Upper lobe of left lung (tissue), 4 donors: Measurements from ENCODE around the gene WDR37.

Experiments used
- EP300 ChIP-seq, 4 donors: sonication (generic); formaldehyde crosslinking; IDR thresholded peaks; one replicate each; pipeline ENCODE4 v1.5.1; 2017; ENCODE audit warnings: antibody characterized with exemption in 4 of 4, control low read depth in 2 of 4
- POLR2A ChIP-seq, 4 donors: fragments of 450-650 bp; IDR thresholded peaks; one replicate each; pipeline ENCODE4 v1.5.1; 2016 to 2017; ENCODE audit warnings: antibody characterized with exemption in 4 of 4, mild to moderate bottlenecking in 2 of 4
- POLR2AphosphoS5 ChIP-seq, 2 donors: sonication (generic); formaldehyde crosslinking; IDR thresholded peaks; one replicate each; pipeline ENCODE4 v1.5.1; 2017; ENCODE audit warnings: antibody characterized with exemption in 2 of 2
- TF ChIP-seq, protein P1 (sequence below), 6 experiments: fragments of 450-650 bp in 4 of 6; fragments of 200-600 bp in 2 of 6; sonication (generic) in 2 of 6; IDR thresholded peaks; one replicate each; pipeline ENCODE4 v1.5.1; 2016 to 2019; ENCODE audit warnings: antibody characterized with exemption in 6 of 6

DNA sequence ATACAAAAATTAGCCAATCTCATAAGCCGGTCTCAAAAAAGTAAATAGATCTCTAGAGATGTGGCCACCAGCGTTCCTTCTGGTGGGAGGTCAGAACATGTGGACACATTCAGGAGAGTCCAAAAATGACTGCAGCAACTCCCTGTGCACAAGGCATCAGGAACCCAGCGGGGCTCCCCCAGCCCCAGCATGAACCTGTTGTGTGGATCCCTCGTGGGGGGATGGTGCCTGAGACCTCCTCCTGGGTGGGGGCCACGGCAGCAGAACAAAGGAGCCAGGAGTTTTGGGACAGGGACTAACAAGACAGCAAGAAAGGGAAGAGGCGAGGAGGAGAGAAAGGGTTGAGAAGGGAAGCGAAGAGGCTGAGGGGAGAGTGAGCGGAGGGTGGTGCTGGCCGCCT lies 121.8 kb downstream of the WDR37 start:
- TF ChIP-seq POLR2A (IDR thresholded peaks at IDR 0.05) (no peak), POLR2AphosphoS5 (IDR thresholded peaks at IDR 0.05) (no peak), EP300 (IDR thresholded peaks at IDR 0.05) (no peak)
- TF ChIP-seq, protein P1, sequence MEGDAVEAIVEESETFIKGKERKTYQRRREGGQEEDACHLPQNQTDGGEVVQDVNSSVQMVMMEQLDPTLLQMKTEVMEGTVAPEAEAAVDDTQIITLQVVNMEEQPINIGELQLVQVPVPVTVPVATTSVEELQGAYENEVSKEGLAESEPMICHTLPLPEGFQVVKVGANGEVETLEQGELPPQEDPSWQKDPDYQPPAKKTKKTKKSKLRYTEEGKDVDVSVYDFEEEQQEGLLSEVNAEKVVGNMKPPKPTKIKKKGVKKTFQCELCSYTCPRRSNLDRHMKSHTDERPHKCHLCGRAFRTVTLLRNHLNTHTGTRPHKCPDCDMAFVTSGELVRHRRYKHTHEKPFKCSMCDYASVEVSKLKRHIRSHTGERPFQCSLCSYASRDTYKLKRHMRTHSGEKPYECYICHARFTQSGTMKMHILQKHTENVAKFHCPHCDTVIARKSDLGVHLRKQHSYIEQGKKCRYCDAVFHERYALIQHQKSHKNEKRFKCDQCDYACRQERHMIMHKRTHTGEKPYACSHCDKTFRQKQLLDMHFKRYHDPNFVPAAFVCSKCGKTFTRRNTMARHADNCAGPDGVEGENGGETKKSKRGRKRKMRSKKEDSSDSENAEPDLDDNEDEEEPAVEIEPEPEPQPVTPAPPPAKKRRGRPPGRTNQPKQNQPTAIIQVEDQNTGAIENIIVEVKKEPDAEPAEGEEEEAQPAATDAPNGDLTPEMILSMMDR (IDR thresholded peaks at IDR 0.05): no peak
